Activated naive CD8-positive, alpha-beta T cell (primary cell): ENCODE data around the gene ANG.
A peak's percentile ranks its signal among the peaks of the same experiment; 100 is the strongest.
"Not testable (repeated sequence)": the region's sequence is repeated elsewhere in the genome, so short reads cannot be mapped to it uniquely, and the experiment has no call there.

Source experiments
- H3K27ac Mint-ChIP-seq: one replicate; pipeline ENCODE4 v1.8.0; 2021; ENCODE audit warnings: mixed read lengths
- H3K27me3 Mint-ChIP-seq: one replicate; pipeline ENCODE4 v1.8.0; 2021; ENCODE audit warnings: mixed read lengths
- H3K36me3 Mint-ChIP-seq: one replicate; pipeline ENCODE4 v1.8.0; 2021; ENCODE audit warnings: mixed read lengths
- H3K4me1 Mint-ChIP-seq: one replicate; pipeline ENCODE4 v1.8.0; 2021; ENCODE audit warnings: low read depth, mixed read lengths
- H3K4me3 Mint-ChIP-seq: one replicate; pipeline ENCODE4 v1.8.0; 2021; ENCODE audit warnings: mild to moderate bottlenecking, mixed read lengths
- H3K9me3 Mint-ChIP-seq: one replicate; pipeline ENCODE4 v1.8.0; 2021; ENCODE audit warnings: low read depth, mixed read lengths

Gene ANG

DNA sequence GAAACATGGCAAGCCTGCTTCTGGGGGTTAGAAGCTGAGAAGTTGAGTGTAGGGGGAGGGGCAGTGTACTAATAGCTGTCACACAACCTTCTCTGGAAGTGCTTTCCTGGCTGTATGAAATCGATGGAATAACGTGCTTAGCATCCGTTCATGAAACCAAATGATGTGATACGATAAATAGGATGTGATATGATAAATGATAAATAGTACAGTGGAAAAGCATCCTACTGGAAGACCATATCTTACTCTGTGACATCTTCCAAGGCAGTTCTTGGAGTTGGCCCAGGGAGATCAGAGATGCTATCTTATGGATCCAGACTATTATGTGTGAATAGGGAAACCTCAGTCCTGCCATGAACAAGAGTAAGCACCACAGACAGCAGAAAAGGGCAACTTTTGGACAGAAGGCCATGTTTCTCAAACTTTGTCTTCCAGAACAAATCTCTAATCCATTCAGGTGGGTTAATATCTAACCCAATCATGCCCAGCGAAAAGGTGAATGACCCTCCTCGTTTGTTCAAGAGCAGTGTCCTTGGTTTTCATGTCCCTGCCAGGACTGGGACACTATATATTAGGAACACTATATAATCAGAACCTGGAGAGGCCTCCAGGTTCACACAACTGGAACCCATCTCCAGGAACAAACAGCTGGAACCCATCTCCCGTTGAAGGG lies at the start of gene ANG:
Gene ANG (plus strand): TSS at position 598 of the 673 bp plus-strand sequence. CDS start 4,801 bp downstream, outside the sequence.
- H3K4me1 Mint-ChIP-seq: peaks cover 6% of the 10 kb centered on the region
- H3K27me3 Mint-ChIP-seq: peaks cover 2% of the 10 kb centered on the region
- no peak within 1 kb of the TSS for H3K4me3 Mint-ChIP-seq
- no peak within 1 kb of the TSS for H3K27ac Mint-ChIP-seq
- H3K9me3 Mint-ChIP-seq: no peaks in the 10 kb centered on the region
- H3K36me3 Mint-ChIP-seq: no peaks in the 10 kb centered on the region

DNA sequence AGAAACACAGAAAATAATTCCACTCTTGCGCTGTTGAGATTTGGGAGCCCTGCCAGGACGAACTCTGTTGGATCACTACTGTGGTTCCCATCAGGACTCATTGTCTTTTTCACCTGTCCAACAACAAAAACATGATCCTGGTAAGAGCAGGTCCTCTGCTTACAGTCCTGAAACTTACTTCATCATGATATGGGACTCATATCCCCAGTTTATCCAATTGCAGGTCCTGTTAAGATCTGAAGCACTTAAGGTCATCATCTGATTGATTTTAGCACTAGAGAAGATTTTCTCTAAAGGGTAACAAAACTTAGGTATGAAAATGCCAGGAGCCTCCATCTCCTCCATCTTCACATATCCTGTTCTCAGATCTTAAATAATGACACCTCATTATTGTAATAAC lies 47.0 kb upstream of the ANG start, which contains the start of gene OR6S1:
Gene OR6S1 (minus strand): TSS at position 101 of the 400 bp plus-strand sequence. CDS start 0 bp downstream, at position 101.
- no peak within 1 kb of the TSS for H3K27ac Mint-ChIP-seq
- no peaks in the 10 kb centered on the region for H3K36me3 Mint-ChIP-seq
- H3K9me3 Mint-ChIP-seq: no peaks in the 10 kb centered on the region
- H3K4me3 Mint-ChIP-seq: no peak within 1 kb of the TSS
- peaks cover 16% of the 10 kb centered on the region for H3K27me3 Mint-ChIP-seq
- H3K4me1 Mint-ChIP-seq: no peaks in the 10 kb centered on the region

DNA sequence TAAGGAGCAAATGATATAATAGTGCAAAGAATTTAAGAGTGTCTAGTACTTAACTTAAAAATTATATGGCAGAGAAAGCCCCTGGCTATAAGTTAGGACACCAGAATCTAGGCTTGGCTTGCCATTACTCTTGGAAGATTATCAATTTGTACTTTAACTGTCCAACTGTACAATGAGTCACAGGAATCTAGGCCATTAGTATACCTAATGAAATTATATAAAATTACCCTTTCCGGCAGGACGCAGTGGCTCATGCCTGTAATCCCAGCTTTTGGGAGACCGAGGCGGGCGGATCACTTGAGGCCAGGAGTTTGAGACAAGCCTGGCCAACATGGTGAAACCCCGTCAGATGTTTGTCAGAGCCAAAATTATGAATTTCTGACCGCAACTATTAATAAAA lies 46.4 kb upstream of the ANG start:
- H3K9me3 Mint-ChIP-seq: no peaks in the 10 kb centered on the region
- H3K27me3 Mint-ChIP-seq: peaks cover 16% of the 10 kb centered on the region
- no peaks in the 10 kb centered on the region for H3K36me3 Mint-ChIP-seq
- H3K27ac Mint-ChIP-seq: no peak overlapping the region
- no peaks in the 10 kb centered on the region for H3K4me1 Mint-ChIP-seq
- no peak overlapping the region for H3K4me3 Mint-ChIP-seq

- H3K27me3 Mint-ChIP-seq: peaks cover 16% of the 10 kb centered on the region
- H3K27ac Mint-ChIP-seq, H3K9me3 Mint-ChIP-seq, H3K4me3 Mint-ChIP-seq, H3K36me3 Mint-ChIP-seq, H3K4me1 Mint-ChIP-seq: not testable (repeated sequence)
These were observed 45.8 kb upstream of the ANG start for GRCh38 chr14:20642755-20643154.

- Mint-ChIP-seq H3K4me3 (no peak overlapping the region), H3K36me3 (no peaks in the 10 kb centered on the region), H3K27me3 (peaks cover 22% of the 10 kb centered on the region), H3K9me3 (no peaks in the 10 kb centered on the region), H3K27ac (no peak overlapping the region), H3K4me1 (no peaks in the 10 kb centered on the region)
These were observed 44.0 kb upstream of the ANG start for GRCh38 chr14:20644520-20644919.

- H3K4me1 Mint-ChIP-seq: no peaks in the 10 kb centered on the region
- H3K9me3 Mint-ChIP-seq: no peaks in the 10 kb centered on the region
- H3K27ac Mint-ChIP-seq: no peak overlapping the region
- no peak overlapping the region for H3K4me3 Mint-ChIP-seq
- no peaks in the 10 kb centered on the region for H3K36me3 Mint-ChIP-seq
- peaks cover 22% of the 10 kb centered on the region for H3K27me3 Mint-ChIP-seq
These were observed 43.1 kb upstream of the ANG start for GRCh38 chr14:20645481-20645880.

DNA sequence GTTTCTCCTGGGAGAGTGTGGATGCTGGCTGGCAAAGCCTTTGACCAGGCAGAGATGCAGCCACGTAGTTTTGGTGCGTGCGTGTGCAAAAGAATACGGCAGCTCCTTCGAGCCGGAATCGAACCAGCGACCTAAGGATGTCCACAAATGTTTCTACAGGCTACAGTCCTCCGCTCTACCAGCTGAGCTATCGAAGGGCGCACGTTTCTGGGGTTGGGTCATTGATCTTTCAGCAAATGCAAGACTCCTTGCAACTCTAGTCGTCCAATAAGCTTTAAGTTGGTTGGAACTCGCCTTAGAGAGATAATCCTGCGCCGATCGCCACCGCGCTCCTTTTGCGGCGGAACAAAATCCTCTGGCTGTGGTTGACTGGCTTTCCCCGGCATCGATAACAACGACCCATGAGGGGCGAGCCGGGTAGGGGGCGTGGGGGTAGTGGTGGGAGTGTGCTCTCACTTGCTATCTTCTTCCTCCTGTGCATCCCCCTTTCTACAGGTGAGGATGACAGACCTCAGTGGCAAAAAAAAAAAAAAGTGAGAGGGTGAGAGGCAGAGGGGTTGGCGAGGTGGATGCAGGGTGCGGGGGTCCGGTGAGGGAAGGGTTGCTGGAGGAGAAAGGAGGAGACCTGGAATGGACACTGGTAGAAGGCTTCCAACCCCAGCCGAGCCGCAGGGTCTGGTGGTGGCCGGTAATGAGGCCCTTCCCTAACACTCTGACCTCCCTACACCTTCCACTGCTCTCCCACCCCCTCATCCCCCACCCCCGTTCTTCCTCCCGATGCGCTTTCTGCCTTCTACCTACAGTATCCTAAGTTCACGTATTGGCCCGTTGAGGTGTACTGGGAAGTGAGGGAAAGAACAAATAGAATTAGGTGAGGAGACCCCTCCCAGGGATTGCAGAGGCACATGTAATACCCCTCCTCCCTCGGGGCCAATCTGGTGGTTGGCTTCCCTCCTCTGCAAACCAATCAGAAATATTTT lies 35.3 kb upstream of the ANG start:
- no peak overlapping the region for H3K27ac Mint-ChIP-seq
- no peaks in the 10 kb centered on the region for H3K9me3 Mint-ChIP-seq
- H3K36me3 Mint-ChIP-seq: no peaks in the 10 kb centered on the region
- peaks cover 27% of the 10 kb centered on the region for H3K4me1 Mint-ChIP-seq
- H3K4me3 Mint-ChIP-seq: peak overlapping the region; percentile 75
- H3K27me3 Mint-ChIP-seq: peaks cover 50% of the 10 kb centered on the region

- Mint-ChIP-seq H3K4me3 (no peak overlapping the region), H3K4me1 (peaks cover 27% of the 10 kb centered on the region), H3K36me3 (no peaks in the 10 kb centered on the region), H3K9me3 (no peaks in the 10 kb centered on the region), H3K27ac (no peak overlapping the region), H3K27me3 (peaks cover 44% of the 10 kb centered on the region)
These were observed 32.7 kb upstream of the ANG start for GRCh38 chr14:20655851-20656250.

GRCh38 chr14:20656274-20656673 lies 32.3 kb upstream of the ANG start:
- Mint-ChIP-seq H3K4me1 (peaks cover 27% of the 10 kb centered on the region), H3K27me3 (peaks cover 43% of the 10 kb centered on the region), H3K4me3 (no peak overlapping the region), H3K36me3 (no peaks in the 10 kb centered on the region), H3K27ac (no peak overlapping the region), H3K9me3 (no peaks in the 10 kb centered on the region)

DNA sequence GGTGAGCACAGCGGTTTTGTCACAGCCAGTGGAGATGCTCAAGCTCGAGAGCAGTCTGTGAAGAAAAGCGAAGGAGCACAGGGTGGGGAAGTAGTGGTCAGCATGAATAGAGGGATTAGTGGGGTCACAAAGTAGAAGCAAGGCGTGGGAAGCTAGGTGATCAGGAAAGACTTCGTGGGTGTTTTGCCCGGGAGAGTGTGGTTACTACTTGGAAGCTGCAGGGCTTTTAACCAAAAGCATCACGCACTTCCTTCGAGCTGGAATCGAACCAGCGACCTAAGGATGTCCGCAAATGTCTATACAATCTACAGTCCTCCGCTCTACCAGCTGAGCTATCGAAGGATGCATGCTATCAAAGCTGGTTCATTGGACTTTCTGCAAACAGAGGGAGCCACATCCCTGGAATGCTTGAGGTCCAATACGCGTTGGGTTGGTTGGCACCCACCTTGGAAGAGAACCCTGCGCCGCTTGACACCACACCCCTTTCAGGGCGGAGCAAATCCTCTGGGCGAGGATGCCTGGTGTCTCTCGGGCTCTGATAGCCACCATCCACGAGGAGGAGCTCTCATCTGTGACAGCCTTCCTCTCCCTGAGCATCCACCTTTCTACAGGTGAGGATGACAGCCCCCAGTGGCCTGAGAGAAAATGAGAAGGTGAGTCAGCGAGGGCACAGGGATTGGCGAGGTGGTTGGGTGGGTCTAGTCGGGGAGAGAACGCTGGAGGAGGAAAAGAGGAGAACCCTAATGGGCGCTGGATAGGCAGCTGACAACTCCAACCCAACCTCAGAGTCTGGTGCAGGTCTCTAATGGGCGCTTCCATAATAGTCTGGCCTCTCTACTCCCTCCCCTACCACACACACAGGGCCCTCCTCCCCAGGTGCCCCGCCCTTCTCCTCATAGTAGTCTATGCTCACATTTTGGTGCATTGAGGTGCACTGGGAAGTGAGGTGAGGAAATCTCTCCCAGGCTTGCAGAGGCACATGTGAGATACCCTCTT lies 31.1 kb upstream of the ANG start:
- Mint-ChIP-seq H3K27me3 (peaks cover 40% of the 10 kb centered on the region), H3K27ac (no peak overlapping the region), H3K4me1 (peaks cover 33% of the 10 kb centered on the region), H3K36me3 (no peaks in the 10 kb centered on the region), H3K9me3 (no peaks in the 10 kb centered on the region), H3K4me3 (peak overlapping the region; percentile 35)

GRCh38 chr14:20658246-20658645 lies 30.3 kb upstream of the ANG start:
- peaks cover 37% of the 10 kb centered on the region for H3K27me3 Mint-ChIP-seq
- no peak overlapping the region for H3K4me3 Mint-ChIP-seq
- no peak overlapping the region for H3K27ac Mint-ChIP-seq
- no peaks in the 10 kb centered on the region for H3K9me3 Mint-ChIP-seq
- no peaks in the 10 kb centered on the region for H3K36me3 Mint-ChIP-seq
- peaks cover 35% of the 10 kb centered on the region for H3K4me1 Mint-ChIP-seq

GRCh38 chr14:20659336-20659735 lies 29.2 kb upstream of the ANG start:
- no peaks in the 10 kb centered on the region for H3K36me3 Mint-ChIP-seq
- no peak overlapping the region for H3K27ac Mint-ChIP-seq
- H3K9me3 Mint-ChIP-seq: no peaks in the 10 kb centered on the region
- no peak overlapping the region for H3K4me3 Mint-ChIP-seq
- H3K4me1 Mint-ChIP-seq: peaks cover 31% of the 10 kb centered on the region
- H3K27me3 Mint-ChIP-seq: peaks cover 30% of the 10 kb centered on the region

GRCh38 chr14:20659813-20660395 lies 28.7 kb upstream of the ANG start:
- Mint-ChIP-seq H3K27me3 (peaks cover 27% of the 10 kb centered on the region), H3K27ac (no peak overlapping the region), H3K4me3 (no peak overlapping the region), H3K4me1 (peaks cover 30% of the 10 kb centered on the region), H3K9me3 (no peaks in the 10 kb centered on the region), H3K36me3 (no peaks in the 10 kb centered on the region)

GRCh38 chr14:20661197-20661596 lies 27.4 kb upstream of the ANG start:
- H3K27ac Mint-ChIP-seq: no peak overlapping the region
- peaks cover 30% of the 10 kb centered on the region for H3K4me1 Mint-ChIP-seq
- H3K27me3 Mint-ChIP-seq: peaks cover 16% of the 10 kb centered on the region
- H3K9me3 Mint-ChIP-seq: no peaks in the 10 kb centered on the region
- no peaks in the 10 kb centered on the region for H3K36me3 Mint-ChIP-seq
- no peak overlapping the region for H3K4me3 Mint-ChIP-seq
